Nucleus accumbens (tissue), 56 donors: ENCODE results near the gene MX1.

Experiments used
- DNase-seq, 56 donors: peaks; one replicate each; lab custom pipeline; 2025; lab: John Stamatoyannopoulos, UW

MX1 gene

GRCh38 chr21:41429305-41429704 lies 3.3 kb downstream of the MX1 start:
- no peak for DNase-seq

GRCh38 chr21:41429925-41430491 lies 4.0 kb downstream of the MX1 start:
- DNase-seq: no peak

DNA sequence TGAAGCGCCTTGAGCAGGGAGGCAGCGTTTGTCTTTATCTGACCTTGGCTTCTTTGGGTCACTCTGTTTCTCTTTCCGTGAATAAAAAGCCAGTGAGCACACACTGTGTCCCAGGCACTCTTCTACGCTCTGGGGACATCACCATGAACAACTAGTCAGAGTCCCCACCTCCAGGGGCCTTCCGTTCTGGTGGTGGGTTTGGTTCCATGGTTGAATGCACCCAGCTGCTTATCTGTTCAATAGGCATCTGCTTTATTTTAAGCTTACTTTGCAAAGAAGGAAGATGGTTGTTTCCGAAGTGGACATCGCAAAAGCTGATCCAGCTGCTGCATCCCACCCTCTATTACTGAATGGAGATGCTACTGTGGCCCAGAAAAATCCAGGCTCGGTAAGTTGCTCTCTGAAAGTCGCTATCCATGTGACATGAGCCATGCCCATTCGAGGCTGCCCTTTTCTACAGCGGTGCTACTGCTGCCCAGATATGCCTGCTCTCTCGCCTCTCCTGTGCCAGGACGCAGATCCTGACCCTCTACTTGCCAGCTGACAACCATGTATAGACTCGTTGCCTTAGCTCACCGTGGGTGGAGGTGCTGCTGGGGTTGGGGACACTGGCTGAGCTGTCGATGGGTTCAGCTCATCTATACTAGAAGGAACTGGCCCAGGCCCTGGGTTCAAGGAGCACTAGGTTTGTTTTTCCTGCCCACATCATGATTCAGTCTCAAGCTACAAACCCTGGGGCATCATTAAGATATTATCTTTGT lies 5.9 kb downstream of the MX1 start:
- no peak for DNase-seq

DNA sequence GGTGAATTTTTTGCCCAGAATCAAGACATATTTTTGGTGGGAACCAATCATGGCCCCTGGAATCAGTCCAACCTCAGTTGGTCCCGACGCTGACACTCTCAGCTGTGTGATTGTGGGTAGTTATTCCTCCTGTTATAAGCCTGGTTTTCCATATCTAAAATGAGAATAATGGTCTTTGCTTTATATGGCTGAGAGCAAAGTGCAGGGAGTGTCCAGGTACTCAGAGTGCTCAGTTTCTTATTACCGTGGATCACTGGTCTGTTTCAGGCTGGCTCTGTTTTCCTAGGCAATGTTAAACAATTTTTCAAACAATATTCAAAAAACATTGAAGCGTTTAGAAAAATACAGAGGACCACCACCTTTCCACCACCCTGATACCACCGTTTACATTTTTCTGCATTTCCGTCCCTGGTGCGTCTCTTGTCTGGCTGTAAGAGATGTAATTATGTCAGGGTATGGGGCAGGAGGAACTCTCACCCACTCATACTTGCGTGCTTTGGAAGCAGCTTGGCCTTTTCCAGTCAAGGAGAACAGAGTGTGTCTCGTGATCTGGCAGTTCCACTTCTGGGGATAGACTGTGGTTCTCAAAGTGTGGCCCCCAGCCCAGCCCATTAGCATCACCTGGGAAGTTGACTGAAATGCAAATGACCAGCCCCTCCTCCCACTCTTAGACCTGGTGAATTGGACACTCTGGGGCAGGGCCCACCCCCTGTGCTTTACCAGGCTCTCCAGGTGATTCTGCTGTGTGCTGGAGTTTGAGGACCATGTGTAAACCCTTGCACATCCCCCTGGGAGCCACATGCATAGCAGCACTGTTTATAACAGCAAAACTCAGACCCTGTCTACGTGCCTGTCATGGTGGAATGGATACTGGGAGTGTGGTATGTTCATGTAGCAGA lies 6.8 kb downstream of the MX1 start:
- DNase-seq: no peak

DNA sequence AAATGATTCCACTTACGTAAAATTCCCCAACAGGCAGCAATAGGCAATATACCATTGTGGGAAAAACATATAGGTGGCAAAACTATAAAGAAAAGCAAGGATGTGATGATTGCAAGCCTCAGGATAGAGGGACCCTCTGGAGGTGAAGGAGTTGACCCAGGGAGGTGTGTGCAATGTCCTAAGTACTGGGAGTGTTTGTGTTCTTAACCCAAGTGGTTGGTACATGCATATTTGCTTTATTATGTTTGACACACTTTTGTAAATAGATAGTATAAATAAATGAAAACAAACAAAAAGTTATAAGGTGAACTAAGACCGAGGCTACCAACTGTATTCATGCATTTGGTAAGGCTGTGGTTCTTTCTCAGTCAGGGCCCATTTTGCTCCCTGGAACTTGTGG lies 7.5 kb downstream of the MX1 start:
- DNase-seq: no peak

DNA sequence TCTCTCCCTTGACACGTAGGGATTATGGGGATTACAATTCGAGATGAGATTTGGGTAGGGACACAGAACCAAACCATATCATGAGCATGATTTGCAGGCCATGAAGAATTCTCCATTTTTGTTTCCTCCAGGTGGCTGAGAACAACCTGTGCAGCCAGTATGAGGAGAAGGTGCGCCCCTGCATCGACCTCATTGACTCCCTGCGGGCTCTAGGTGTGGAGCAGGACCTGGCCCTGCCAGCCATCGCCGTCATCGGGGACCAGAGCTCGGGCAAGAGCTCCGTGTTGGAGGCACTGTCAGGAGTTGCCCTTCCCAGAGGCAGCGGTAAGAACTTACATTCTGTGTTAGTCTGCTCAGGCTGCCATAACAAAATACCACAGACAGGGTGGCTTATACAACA lies 9.7 kb downstream of the MX1 start:
- DNase-seq: no peak

DNA sequence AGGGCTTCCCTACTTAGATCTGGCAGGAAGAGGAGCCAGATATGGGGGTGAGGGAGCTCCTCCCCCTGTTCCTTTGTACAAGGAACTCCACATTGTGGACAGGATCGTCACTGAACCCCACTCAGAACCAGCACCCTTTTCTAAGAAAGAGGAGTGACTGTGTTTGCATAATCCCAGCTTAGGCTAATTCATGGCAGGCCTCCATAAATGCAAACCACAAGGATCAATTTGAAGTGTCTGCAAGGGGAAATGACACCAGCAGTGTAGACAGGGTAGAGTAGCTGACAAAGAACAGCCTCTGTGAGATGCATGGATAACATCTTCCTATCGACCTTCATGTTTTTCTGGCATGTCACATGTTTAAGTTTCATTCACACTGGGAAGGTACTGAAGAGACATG lies 11.7 kb downstream of the MX1 start:
- DNase-seq: no peak

GRCh38 chr21:41438425-41439113 lies 12.5 kb downstream of the MX1 start:
- DNase-seq: no peak

DNA sequence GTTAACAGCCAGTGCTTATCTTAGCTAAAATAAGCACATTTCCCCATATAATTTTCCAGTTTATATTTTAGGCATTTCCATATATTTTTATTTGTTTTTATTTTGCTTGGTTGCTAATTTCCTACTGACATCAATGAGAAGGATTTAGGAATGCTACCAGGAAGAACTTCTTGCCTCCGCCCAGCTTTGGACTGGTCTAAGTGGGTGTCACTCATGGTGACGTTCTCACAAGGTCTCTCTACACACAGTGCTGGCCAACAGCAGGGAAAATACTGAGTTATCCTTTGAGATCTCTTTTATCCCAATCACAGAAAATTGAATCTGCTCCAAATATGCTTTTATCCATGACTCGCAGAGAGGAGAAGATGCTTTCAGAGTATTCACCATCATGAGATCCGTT lies 13.2 kb downstream of the MX1 start:
- DNase-seq: no peak

DNA sequence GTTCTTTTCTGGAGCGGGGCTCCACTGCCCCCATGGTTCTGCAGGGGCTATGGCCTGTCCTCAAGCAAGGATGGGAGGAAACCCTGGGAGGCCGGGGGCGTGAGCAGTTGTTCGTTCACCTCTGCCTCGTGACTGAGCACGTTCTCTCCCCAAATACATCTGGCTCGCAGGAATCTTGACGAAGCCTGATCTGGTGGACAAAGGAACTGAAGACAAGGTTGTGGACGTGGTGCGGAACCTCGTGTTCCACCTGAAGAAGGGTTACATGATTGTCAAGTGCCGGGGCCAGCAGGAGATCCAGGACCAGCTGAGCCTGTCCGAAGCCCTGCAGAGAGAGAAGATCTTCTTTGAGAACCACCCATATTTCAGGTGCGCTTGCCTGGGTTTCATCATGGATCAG lies 15.5 kb downstream of the MX1 start:
- no peak for DNase-seq

DNA sequence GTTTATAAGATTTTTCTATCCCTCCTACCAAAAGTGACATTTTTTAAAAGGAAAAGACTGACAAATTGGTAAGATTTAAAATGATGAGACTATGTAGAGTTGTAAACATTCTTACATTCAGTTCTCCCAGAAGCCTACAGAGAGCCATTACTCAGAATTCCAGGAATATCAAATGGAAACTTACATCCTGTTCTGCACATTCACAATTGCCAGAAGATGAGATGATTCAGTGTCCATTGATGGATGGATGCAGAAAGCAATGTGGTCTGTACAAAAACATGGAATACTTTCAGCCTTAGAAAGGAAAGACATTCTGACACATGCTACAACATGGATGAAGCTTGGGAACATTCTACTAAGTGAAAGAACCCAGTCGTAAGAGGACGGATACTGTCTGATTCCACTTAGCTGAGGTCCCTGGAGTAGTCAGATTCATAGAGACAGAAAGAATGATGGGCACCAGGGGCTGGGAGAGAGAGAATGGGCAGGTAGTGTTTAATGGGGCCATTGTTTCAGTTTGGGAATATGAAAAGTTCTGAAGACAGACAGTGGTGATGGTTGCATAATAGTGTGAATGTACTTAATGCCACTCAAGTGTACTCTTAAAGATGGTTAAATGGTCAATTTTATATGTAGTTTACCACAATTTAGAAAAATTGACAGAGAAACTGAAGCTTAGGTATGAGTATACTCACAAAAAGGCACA lies 16.6 kb downstream of the MX1 start:
- DNase-seq: no peak

- no peak for DNase-seq
These were observed 17.5 kb downstream of the MX1 start for GRCh38 chr21:41443562-41443961.

DNA sequence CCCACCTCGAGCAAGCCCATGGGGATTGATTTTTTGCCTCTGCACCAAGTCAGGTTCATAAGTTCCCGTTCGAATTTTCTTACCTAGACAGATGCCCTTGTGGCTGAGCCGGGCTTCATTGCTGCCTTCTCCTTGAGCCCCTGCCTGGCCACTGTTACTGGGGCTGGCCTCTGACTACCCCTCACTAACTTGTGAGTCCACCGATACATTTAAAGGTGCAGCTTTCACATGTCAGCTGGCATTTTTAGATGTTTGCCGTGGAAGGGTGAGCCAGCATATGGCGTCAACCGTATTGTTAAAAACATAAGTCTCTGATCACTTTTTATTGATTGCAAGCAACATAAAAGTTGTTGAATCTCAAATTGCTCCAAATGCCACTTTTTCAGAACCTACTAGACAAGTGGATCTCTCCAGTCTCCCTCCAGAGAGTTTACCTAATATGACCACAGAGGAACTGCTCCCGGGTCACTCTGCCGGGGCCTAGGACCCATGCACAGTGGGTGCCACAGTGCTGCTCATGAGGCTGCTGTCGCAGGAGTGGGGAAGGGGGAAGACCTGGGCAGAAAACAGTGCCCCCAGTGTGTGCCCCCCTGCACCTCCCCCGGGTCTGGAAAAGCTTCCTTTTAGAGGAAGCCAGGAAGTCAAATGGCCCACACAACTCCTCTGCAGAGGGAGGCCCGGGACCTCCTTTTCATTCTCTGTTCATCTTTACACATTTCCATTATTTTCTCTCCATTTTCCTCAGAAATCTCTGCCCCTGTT lies 18.8 kb downstream of the MX1 start:
- DNase-seq: no peak

DNA sequence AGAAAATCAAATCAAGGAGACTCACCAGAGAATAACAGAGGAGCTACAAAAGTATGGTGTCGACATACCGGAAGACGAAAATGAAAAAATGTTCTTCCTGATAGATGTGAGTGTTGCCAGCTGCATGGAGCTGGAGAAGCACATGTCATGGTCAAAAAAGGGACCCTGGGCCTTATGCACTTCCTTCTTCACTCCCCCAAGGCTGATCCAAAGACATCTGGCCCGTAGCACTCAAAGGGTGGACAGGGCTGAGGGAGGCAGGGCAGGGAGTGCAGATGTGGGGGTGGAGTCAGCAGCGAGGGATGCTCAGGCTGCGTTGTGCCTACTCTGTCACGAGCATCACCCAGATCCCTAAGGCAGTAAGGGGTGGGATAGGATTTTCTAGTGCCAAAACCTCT lies 19.4 kb downstream of the MX1 start:
- DNase-seq: no peak

GRCh38 chr21:41446586-41446985 lies 20.5 kb downstream of the MX1 start:
- no peak for DNase-seq

DNA sequence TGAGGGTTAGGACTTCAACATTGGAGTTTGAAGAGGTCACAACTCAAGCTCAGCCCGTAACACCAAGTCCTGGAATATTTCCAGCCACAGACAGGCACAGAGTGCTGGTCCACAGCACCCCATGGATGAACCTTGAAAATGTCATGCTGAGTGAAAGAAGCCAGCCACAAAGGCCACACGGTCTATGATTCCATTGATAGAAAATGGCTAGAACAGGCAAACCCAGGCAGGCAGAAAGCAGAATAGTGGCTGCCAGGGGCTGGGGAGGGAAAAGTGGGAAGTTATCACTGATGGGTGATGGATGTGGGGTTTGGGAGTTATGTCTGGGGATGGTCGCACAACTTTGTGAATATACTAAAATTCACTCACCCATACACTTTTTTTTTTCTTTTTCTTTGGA lies 21.3 kb downstream of the MX1 start:
- no peak for DNase-seq

DNA sequence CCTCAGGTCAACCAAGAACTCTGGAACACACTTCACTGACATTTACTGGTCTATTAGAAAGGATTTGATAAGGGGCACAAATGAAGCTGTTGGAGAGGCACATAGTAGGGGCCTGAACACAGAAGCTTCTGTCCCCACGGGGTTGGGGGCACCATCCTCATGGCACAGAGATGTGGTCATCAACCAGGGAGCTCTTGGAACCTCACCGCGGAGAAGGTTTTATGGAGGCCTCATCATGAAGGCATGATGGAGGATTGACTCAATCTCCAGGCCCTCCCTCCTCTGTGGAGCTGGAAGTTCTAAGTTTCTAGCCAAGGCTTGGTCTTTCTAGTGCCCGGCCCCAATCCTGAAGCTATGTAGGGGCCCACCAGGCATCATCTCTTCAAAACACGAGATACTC lies 23.6 kb downstream of the MX1 start:
- DNase-seq: no peak

- no peak for DNase-seq
These were observed 26.0 kb downstream of the MX1 start for GRCh38 chr21:41451753-41452676.

- no peak for DNase-seq
These were observed 27.2 kb downstream of the MX1 start for GRCh38 chr21:41453198-41453597.
